GM10847 (cell line): ENCODE data around the gene GABBR1.

Experiments used
- POLR2A ChIP-seq: IDR thresholded peaks from 2 replicates; pipeline ENCODE4 v1.6.1; 2011; ENCODE audit not compliant: insufficient read length; ENCODE audit errors: extremely low read depth

Gene GABBR1

GRCh38 chr6:29563435-29563965, 69.5 kb downstream of the GABBR1 start:
- no peak for TF ChIP-seq POLR2A

- no peak for TF ChIP-seq POLR2A
These were observed 71.3 kb downstream of the GABBR1 start for GRCh38 chr6:29561606-29562181.

GRCh38 chr6:29561091-29561490, 71.9 kb downstream of the GABBR1 start:
- TF ChIP-seq POLR2A: no peak

GRCh38 chr6:29559524-29560287, 73.3 kb downstream of the GABBR1 start, which contains the start of gene UBD:
Gene UBD (minus strand): TSS chr6:29559732. CDS start chr6:29559701, 31 bp downstream.
- no peak for TF ChIP-seq POLR2A

GRCh38 chr6:29558439-29559079, 74.4 kb downstream of the GABBR1 start:
- no peak for TF ChIP-seq POLR2A

- TF ChIP-seq POLR2A: no peak
These were observed 75.7 kb downstream of the GABBR1 start for GRCh38 chr6:29557320-29557719.

- no peak for TF ChIP-seq POLR2A
These were observed 78.2 kb downstream of the GABBR1 start for GRCh38 chr6:29554764-29555163.

GRCh38 chr6:29553268-29554057, 79.5 kb downstream of the GABBR1 start:
- TF ChIP-seq POLR2A: no peak

GRCh38 chr6:29552512-29553051, 80.4 kb downstream of the GABBR1 start:
- TF ChIP-seq POLR2A: no peak

GRCh38 chr6:29547573-29547972, 85.4 kb downstream of the GABBR1 start:
- no peak for TF ChIP-seq POLR2A

GRCh38 chr6:29537714-29538403, 95.1 kb downstream of the GABBR1 start:
- no peak for TF ChIP-seq POLR2A

- no peak for TF ChIP-seq POLR2A
These were observed 100.5 kb downstream of the GABBR1 start for GRCh38 chr6:29532320-29532951.

GRCh38 chr6:29531668-29532067, 101.3 kb downstream of the GABBR1 start:
- no peak for TF ChIP-seq POLR2A
